ENCODE results near the gene DNER. TPM values are rescaled to one million over a fixed set of nuclear protein-coding genes. Genes with fewer than 3 reads are reported as not detected.

The DNER gene
- total RNA-seq, 1 donor from 2014 or later, result 1.2 TPM

- H3K4me1 ChIP-seq, result no peaks in the 10 kb centered on the region
- intact Hi-C loops (cut with DNase I), result no loop called here
- H3K4me3 ChIP-seq, result no peak overlapping the region
Measured at GRCh38 chr2:229611360-229611759, 103.0 kb downstream of the DNER start.

GRCh38 chr2:229610872-229611271 lies 103.5 kb downstream of the DNER start:
- H3K9me3 ChIP-seq, result no peaks in the 10 kb centered on the region
- no peak for ATAC-seq
- TF ChIP-seq, protein P1, sequence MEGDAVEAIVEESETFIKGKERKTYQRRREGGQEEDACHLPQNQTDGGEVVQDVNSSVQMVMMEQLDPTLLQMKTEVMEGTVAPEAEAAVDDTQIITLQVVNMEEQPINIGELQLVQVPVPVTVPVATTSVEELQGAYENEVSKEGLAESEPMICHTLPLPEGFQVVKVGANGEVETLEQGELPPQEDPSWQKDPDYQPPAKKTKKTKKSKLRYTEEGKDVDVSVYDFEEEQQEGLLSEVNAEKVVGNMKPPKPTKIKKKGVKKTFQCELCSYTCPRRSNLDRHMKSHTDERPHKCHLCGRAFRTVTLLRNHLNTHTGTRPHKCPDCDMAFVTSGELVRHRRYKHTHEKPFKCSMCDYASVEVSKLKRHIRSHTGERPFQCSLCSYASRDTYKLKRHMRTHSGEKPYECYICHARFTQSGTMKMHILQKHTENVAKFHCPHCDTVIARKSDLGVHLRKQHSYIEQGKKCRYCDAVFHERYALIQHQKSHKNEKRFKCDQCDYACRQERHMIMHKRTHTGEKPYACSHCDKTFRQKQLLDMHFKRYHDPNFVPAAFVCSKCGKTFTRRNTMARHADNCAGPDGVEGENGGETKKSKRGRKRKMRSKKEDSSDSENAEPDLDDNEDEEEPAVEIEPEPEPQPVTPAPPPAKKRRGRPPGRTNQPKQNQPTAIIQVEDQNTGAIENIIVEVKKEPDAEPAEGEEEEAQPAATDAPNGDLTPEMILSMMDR (IDR thresholded peaks at IDR 0.05), result no peak
- H3K36me3 ChIP-seq, result no peaks in the 10 kb centered on the region
- no peak overlapping the region for H3K27ac ChIP-seq
- DNase-seq, result no peak
- no peaks in the 10 kb centered on the region for H3K4me1 ChIP-seq
- H3K4me3 ChIP-seq, result no peak overlapping the region
- H3K27me3 ChIP-seq (ENCODE audit: low read depth), result no peaks in the 10 kb centered on the region
- intact Hi-C loops (cut with DNase I), result no loop called here

More at GRCh38 chr2:229611360-229611759, 103.0 kb downstream of the DNER start:
- TF ChIP-seq, protein P1 (IDR thresholded peaks at IDR 0.05), result no peak
- Histone ChIP-seq H3K9me3 (no peaks in the 10 kb centered on the region), H3K27ac (no peak overlapping the region), H3K36me3 (no peaks in the 10 kb centered on the region), H3K27me3 (ENCODE audit: low read depth) (no peaks in the 10 kb centered on the region)
- ATAC-seq, result no peak
- no peak for DNase-seq

GRCh38 chr2:229610333-229610732 lies 104.0 kb downstream of the DNER start:
- intact Hi-C loops (cut with DNase I), result no loop called here
- TF ChIP-seq, protein P1 (IDR thresholded peaks at IDR 0.05), result no peak
- H3K27me3 ChIP-seq (ENCODE audit: low read depth), result no peaks in the 10 kb centered on the region
- no peak overlapping the region for H3K27ac ChIP-seq
- H3K4me3 ChIP-seq, result no peak overlapping the region
- H3K4me1 ChIP-seq, result no peaks in the 10 kb centered on the region
- no peaks in the 10 kb centered on the region for H3K36me3 ChIP-seq
- no peak for DNase-seq
- no peaks in the 10 kb centered on the region for H3K9me3 ChIP-seq
- no peak for ATAC-seq

DNA sequence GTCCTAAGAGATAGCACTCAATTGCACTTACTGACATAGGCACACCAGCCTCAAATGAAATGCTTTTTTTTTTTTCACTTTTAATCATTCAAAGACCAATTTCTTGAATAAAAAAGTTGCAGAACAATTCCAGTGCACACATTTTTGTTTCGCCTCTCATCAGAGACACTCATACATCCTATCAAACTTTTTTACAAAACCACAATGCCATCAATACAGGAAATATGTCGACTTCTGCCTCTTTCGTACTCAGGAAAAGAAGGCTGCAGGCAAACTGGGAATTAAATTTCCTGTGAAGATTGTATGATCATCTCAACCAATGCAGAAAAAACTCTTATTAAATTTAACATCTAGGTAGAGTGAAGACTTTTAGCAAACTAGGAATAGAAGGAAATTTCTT lies 112.4 kb downstream of the DNER start:
- H3K9me3 ChIP-seq, result no peaks in the 10 kb centered on the region
- intact Hi-C loops (cut with DNase I), result no loop called here
- DNase-seq (no peak), ATAC-seq (no peak)
- H3K4me1 ChIP-seq, result no peaks in the 10 kb centered on the region
- H3K27me3 ChIP-seq (ENCODE audit: low read depth), result no peaks in the 10 kb centered on the region
- H3K27ac ChIP-seq, result no peak overlapping the region
- no peak overlapping the region for H3K4me3 ChIP-seq
- TF ChIP-seq, protein P1 (IDR thresholded peaks at IDR 0.05), result no peak
- H3K36me3 ChIP-seq, result no peaks in the 10 kb centered on the region

- no peaks in the 10 kb centered on the region for H3K4me1 ChIP-seq
- ATAC-seq, result no peak
- no peaks in the 10 kb centered on the region for H3K27me3 ChIP-seq (ENCODE audit: low read depth)
- no peak overlapping the region for H3K27ac ChIP-seq
- no peaks in the 10 kb centered on the region for H3K36me3 ChIP-seq
- no peak overlapping the region for H3K4me3 ChIP-seq
- intact Hi-C loops (cut with DNase I), result no loop called here
- no peaks in the 10 kb centered on the region for H3K9me3 ChIP-seq
- DNase-seq, result no peak
- TF ChIP-seq, protein P1 (IDR thresholded peaks at IDR 0.05), result no peak
Measured at GRCh38 chr2:229601396-229601795, 113.0 kb downstream of the DNER start.

GRCh38 chr2:229598227-229598626 lies 116.1 kb downstream of the DNER start:
- intact Hi-C loops (cut with DNase I), result no loop called here
- no peaks in the 10 kb centered on the region for H3K4me1 ChIP-seq
- H3K27ac ChIP-seq, result no peak overlapping the region
- H3K36me3 ChIP-seq, result no peaks in the 10 kb centered on the region
- no peak for DNase-seq
- H3K4me3 ChIP-seq, result no peak overlapping the region
- no peak for ATAC-seq
- no peaks in the 10 kb centered on the region for H3K9me3 ChIP-seq
- TF ChIP-seq, protein P1 (IDR thresholded peaks at IDR 0.05), result no peak
- no peaks in the 10 kb centered on the region for H3K27me3 ChIP-seq (ENCODE audit: low read depth)
